H1 (cell line): ENCODE results near the gene CEMIP2. TPM values are rescaled to one million over a fixed set of nuclear protein-coding genes. Genes with fewer than 3 reads are reported as not detected.

Source experiments
- CTCF ChIA-PET: fragments of 300-600 bp; sonication (Branson Sonifier 250); formaldehyde crosslinking; loops from one replicate; lab custom pipeline; 2021; ENCODE audit not compliant: partially characterized antibody; lab: Charles Lee
- POLR2A ChIA-PET: fragments of 300-600 bp; sonication (Branson Sonifier 250); formaldehyde crosslinking; loops from one replicate; lab custom pipeline; 2021; ENCODE audit warnings: inconsistent platforms; ENCODE audit not compliant: partially characterized antibody; lab: Charles Lee
- DNase-seq, 2 experiments: peaks; one replicate each; pipeline versions ENCODE4 v3.0.0 to v3.0.0-alpha.2; 2010 to 2022; ENCODE audit warnings: low spot score in 2 of 2, low read depth in 1 of 2, mixed read lengths in 1 of 2
- FAIRE-seq: peaks from 2 replicates; lab custom pipeline; 2011; peaks lifted over from hg19 to GRCh38; lab: Jason Lieb, UNC
- H2AFZ ChIP-seq: 2 replicates; pipeline ENCODE4 v1.8.1; 2012; ENCODE audit warnings: low read length, inconsistent platforms
- H2AK5ac ChIP-seq: 2 replicates; pipeline ENCODE4 v1.6.1; 2013; ENCODE audit warnings: low read depth, low read length
- H2BK120ac ChIP-seq: replicated peaks from 2 replicates; pipeline ENCODE3; 2013; ENCODE audit warnings: low read depth, low read length, inconsistent platforms
- H2BK12ac ChIP-seq: 2 replicates; pipeline ENCODE4 v1.6.1; 2013; ENCODE audit warnings: low read depth, low read length
- H2BK15ac ChIP-seq: 2 replicates; pipeline ENCODE4 v1.6.1; 2013; ENCODE audit warnings: low read length
- H2BK20ac ChIP-seq: 2 replicates; pipeline ENCODE4 v1.6.1; 2013; ENCODE audit warnings: low read length
- H2BK5ac ChIP-seq: 2 replicates; pipeline ENCODE4 v1.6.1; 2013; ENCODE audit warnings: low read depth, low read length
- H3K14ac ChIP-seq: 2 replicates; pipeline ENCODE4 v1.6.1; 2013; ENCODE audit warnings: inconsistent platforms; ENCODE audit not compliant: insufficient read length
- H3K18ac ChIP-seq: 2 replicates; pipeline ENCODE4 v1.6.1; 2013; ENCODE audit warnings: low read length; ENCODE audit errors: extremely low read depth
- H3K23ac ChIP-seq: 2 replicates; pipeline ENCODE4 v1.6.1; 2013; ENCODE audit warnings: inconsistent platforms; ENCODE audit not compliant: insufficient read length
- H3K23me2 ChIP-seq: 2 replicates; pipeline ENCODE4 v1.6.1; 2013; ENCODE audit warnings: low read depth, low read length
- H3K27ac ChIP-seq: 2 replicates; pipeline ENCODE4 v1.6.1; 2011; ENCODE audit warnings: low read depth, low read length, inconsistent platforms
- H3K27me3 ChIP-seq, 4 experiments: replicated peaks in 1 of 4; 1 replicate in 1 of 4; 2 replicates in 3 of 4; pipeline versions ENCODE4 v1.6.1 to v1.8.1; 2011 to 2013; ENCODE audit warnings: low read length in 3 of 4, mild to moderate bottlenecking in 3 of 4, inconsistent platforms in 2 of 4, mixed read lengths in 2 of 4, moderate library complexity in 1 of 4; ENCODE audit not compliant: control insufficient read depth in 3 of 4, insufficient read depth in 3 of 4; ENCODE audit errors: extremely low read depth in 1 of 4
- H3K36me3 ChIP-seq, 4 experiments: 2 replicates each; pipeline versions ENCODE4 v1.6.1 to v1.8.1; 2011 to 2013; ENCODE audit warnings: mild to moderate bottlenecking in 4 of 4, low read length in 3 of 4, moderate library complexity in 2 of 4, control low read depth in 1 of 4, inconsistent platforms in 1 of 4; ENCODE audit not compliant: insufficient read depth in 4 of 4, control insufficient read depth in 2 of 4
- H3K4ac ChIP-seq: replicated peaks from 2 replicates; pipeline ENCODE3; 2013; ENCODE audit warnings: low read length, low read depth, mixed read lengths, inconsistent platforms; ENCODE audit not compliant: insufficient read length
- H3K4me1 ChIP-seq, 4 experiments: replicated peaks in 1 of 4; 1 replicate in 1 of 4; 2 replicates in 3 of 4; pipeline versions ENCODE4 v1.6.1 to v1.8.1; 2011 to 2013; ENCODE audit warnings: low read length in 3 of 4, inconsistent platforms in 2 of 4, mixed read lengths in 1 of 4; ENCODE audit not compliant: insufficient read depth in 4 of 4, control insufficient read depth in 3 of 4
- H3K4me2 ChIP-seq, 2 experiments: 2 replicates each; pipeline versions ENCODE4 v1.6.1 to v1.8.1; 2011 to 2013; ENCODE audit warnings: low read depth in 2 of 2, low read length in 2 of 2, control low read depth in 1 of 2, inconsistent platforms in 1 of 2, mild to moderate bottlenecking in 1 of 2; ENCODE audit not compliant: insufficient read depth in 1 of 2
- H3K4me3 ChIP-seq, 4 experiments: fragments of 200-600, 300-600 bp in 1 of 4; sonication (generic), shearing (Covaris generic), sonication (Bioruptor Twin) in 1 of 4; 2 replicates each; pipeline versions ENCODE4 v1.5.1 to v1.8.1; 2011 to 2016; ENCODE audit warnings: low read length in 4 of 4, low read depth in 3 of 4, control low read depth in 2 of 4, inconsistent platforms in 2 of 4, mild to moderate bottlenecking in 2 of 4, mixed read lengths in 1 of 4, moderate library complexity in 1 of 4; ENCODE audit not compliant: insufficient read depth in 2 of 4; ENCODE audit errors: extremely low read depth in 1 of 4
- H3K56ac ChIP-seq: replicated peaks from 2 replicates; pipeline ENCODE3; 2013; ENCODE audit warnings: low read depth, mild to moderate bottlenecking, mixed read lengths, low read length, inconsistent platforms; ENCODE audit not compliant: insufficient read length
- H3K79me1 ChIP-seq: 2 replicates; pipeline ENCODE4 v1.6.1; 2013; ENCODE audit warnings: low read depth, low read length, control low read depth
- H3K79me2 ChIP-seq, 2 experiments: 2 replicates each; pipeline versions ENCODE4 v1.6.1 to v1.8.1; 2012 to 2013; ENCODE audit warnings: low read length in 2 of 2, mild to moderate bottlenecking in 2 of 2, inconsistent platforms in 1 of 2; ENCODE audit not compliant: insufficient read depth in 2 of 2, control insufficient read depth in 1 of 2
- H3K9ac ChIP-seq, 4 experiments: replicated peaks in 1 of 4; 1 replicate in 1 of 4; 2 replicates in 3 of 4; pipeline versions ENCODE4 v1.6.1 to v1.8.1; 2011 to 2013; ENCODE audit warnings: low read depth in 3 of 4, low read length in 3 of 4, control low read depth in 2 of 4, mild to moderate bottlenecking in 2 of 4, moderate library complexity in 2 of 4, inconsistent platforms in 1 of 4; ENCODE audit errors: extremely low read depth in 1 of 4
- H3K9me3 ChIP-seq, 2 experiments: 2 replicates each; pipeline versions ENCODE4 v1.6.1 to v1.8.1; 2012 to 2013; ENCODE audit warnings: mild to moderate bottlenecking in 2 of 2, moderate library complexity in 2 of 2, control low read depth in 1 of 2, inconsistent platforms in 1 of 2, low read depth in 1 of 2, low read length in 1 of 2, mixed read lengths in 1 of 2; ENCODE audit not compliant: insufficient read depth in 2 of 2
- H4K20me1 ChIP-seq, 2 experiments: replicated peaks in 1 of 2; 2 replicates each; pipeline versions ENCODE3 to v1.8.1; 2011 to 2013; ENCODE audit warnings: inconsistent platforms in 2 of 2, low read length in 2 of 2, mild to moderate bottlenecking in 1 of 2; ENCODE audit not compliant: insufficient read depth in 2 of 2, control insufficient read depth in 1 of 2
- H4K5ac ChIP-seq: 2 replicates; pipeline ENCODE4 v1.6.1; 2013; ENCODE audit warnings: low read length, low read depth, mixed read lengths, inconsistent platforms; ENCODE audit not compliant: insufficient read length
- H4K8ac ChIP-seq: 2 replicates; pipeline ENCODE4 v1.8.0; 2013; ENCODE audit warnings: mild to moderate bottlenecking, moderate library complexity, low read length, inconsistent platforms; ENCODE audit not compliant: insufficient read depth; ENCODE audit errors: extremely low read depth
- H4K91ac ChIP-seq: replicated peaks from 2 replicates; pipeline ENCODE3; 2013; ENCODE audit warnings: low read length, mixed read lengths, inconsistent platforms; ENCODE audit not compliant: insufficient read length
- BACH1 ChIP-seq: IDR thresholded peaks from 2 replicates; pipeline ENCODE4 v1.6.1; 2012; ENCODE audit warnings: low read length, improper control_type of control experiment
- CREB1 ChIP-seq: IDR thresholded peaks from 2 replicates; pipeline ENCODE4 v1.6.1; 2012; ENCODE audit warnings: inconsistent platforms
- E2F6 ChIP-seq: IDR thresholded peaks from 2 replicates; pipeline ENCODE4 v1.6.1; 2012; ENCODE audit warnings: inconsistent platforms
- EGR1 ChIP-seq: IDR thresholded peaks from 2 replicates; pipeline ENCODE4 v1.6.1; 2011; ENCODE audit warnings: low read depth, low read length, borderline replicate concordance
- GTF2F1 ChIP-seq: IDR thresholded peaks from 2 replicates; pipeline ENCODE4 v1.6.1; 2012; ENCODE audit warnings: low read depth, low read length, improper control_type of control experiment, borderline replicate concordance
- RFX5 ChIP-seq: IDR thresholded peaks from 2 replicates; pipeline ENCODE4 v1.6.1; 2011; ENCODE audit warnings: low read depth, low read length, improper control_type of control experiment, borderline replicate concordance
- RNF2 ChIP-seq: fragments of 200-900, 300-1000 bp; sonication (generic); IDR thresholded peaks from 2 replicates; pipeline ENCODE4 v1.7.1; 2016; ENCODE audit warnings: borderline replicate concordance, low read depth, mild to moderate bottlenecking, antibody characterized with exemption, low read length; ENCODE audit not compliant: poor library complexity, severe bottlenecking; ENCODE audit errors: missing control alignments
- SAP30 ChIP-seq: fragments of 300-600 bp; sonication (generic); IDR thresholded peaks from 2 replicates; pipeline ENCODE4 v1.7.1; 2012; ENCODE audit warnings: low read length, moderate library complexity, mild to moderate bottlenecking, inconsistent platforms; ENCODE audit not compliant: insufficient read depth, insufficient replicate concordance
- SIX5 ChIP-seq: IDR thresholded peaks from 2 replicates; pipeline ENCODE4 v1.6.1; 2011; ENCODE audit warnings: mild to moderate bottlenecking, low read depth, low read length
- SP1 ChIP-seq: IDR thresholded peaks from 2 replicates; pipeline ENCODE4 v1.6.1; 2011; ENCODE audit warnings: low read depth, low read length
- SP4 ChIP-seq: IDR thresholded peaks from 2 replicates; pipeline ENCODE4 v1.6.1; 2012; ENCODE audit warnings: low read length, inconsistent platforms
- WGBS, 2 experiments: shearing (Covaris generic) in 1 of 2; methylation state at CpG; one replicate each; pipeline versions ENCODE4 v1.1.6 to v1.1.7; 2013 to 2015; ENCODE audit warnings: low lambda C conversion rate in 2 of 2, mixed read lengths in 2 of 2, inconsistent platforms in 1 of 2, low coverage in 1 of 2, missing lambda C conversion rate in 1 of 2; ENCODE audit not compliant: insufficient replicate concordance in 2 of 2, insufficient coverage in 1 of 2, insufficient read length in 1 of 2; ENCODE audit errors: extremely low coverage in 1 of 2, missing lambda C conversion rate in 1 of 2; 5-methylcytosine and 5-hydroxymethylcytosine counted together
- polyA plus RNA-seq, 7 experiments: library from polyadenylated mRNA; depleted of rRNA in 3 of 7; stranded (reverse) in 5 of 7; unstranded in 2 of 7; fragments of >200 nt in 5 of 7; fragments of 200-250 nt in 2 of 7; gene quantifications; 1 replicate in 5 of 7; 2 replicates in 1 of 7; 4 replicates in 1 of 7; pipeline versions ENCODE4 v1.2.1 to v1.2.3, GENCODE V29; 2011 to 2013; ENCODE audit warnings: missing spikeins in 2 of 7, mixed read lengths in 2 of 7
- total RNA-seq: library from RNA; stranded (reverse); fragmentation: NEBNext Ultra II Directional; extraction: Animal tissue kit (Norgen Biotek cat#: 25700); gene quantifications from 2 replicates; pipeline ENCODE4 v1.2.1, GENCODE V29; 2021

Gene CEMIP2
- total and polyA plus RNA-seq, 2 of the 8 experiments (the other 6 are each of a cell fraction or from before 2014, with no cell fraction given): 25.2 to 52.1 TPM

- no peak overlapping the region for H4K8ac ChIP-seq
- ChIA-PET CTCF (interaction anchor here (1.2 to 2.2 kb wide), 2 partner anchors 11 to 420 kb away, joined by 3 to 9 read pairs; no protein-coding TSS in a partner anchor), POLR2A (no interaction called here)
- no peaks in the 10 kb centered on the region for H3K79me2 ChIP-seq
- H3K27ac ChIP-seq: no peak overlapping the region
- TF ChIP-seq RNF2 (no peak), BACH1 (no peak), CREB1 (no peak), GTF2F1 (no peak), SP1 (no peak), E2F6 (no peak), SP4 (no peak), EGR1 (no peak), SIX5 (no peak), SAP30 (no peak), RFX5 (no peak)
- H3K27me3 ChIP-seq: no peaks in the 10 kb centered on the region
- H4K20me1 ChIP-seq: no peaks in the 10 kb centered on the region
- no peak overlapping the region for H3K9ac ChIP-seq
- H3K14ac ChIP-seq: no peak overlapping the region
- H3K36me3 ChIP-seq: peaks cover 21 to 65% (median 32%) of the 10 kb centered on the region in 4 experiments
- no peak overlapping the region for H2BK12ac ChIP-seq
- H3K79me1 ChIP-seq: no peaks in the 10 kb centered on the region
- H2BK20ac ChIP-seq: no peak overlapping the region
- H4K91ac ChIP-seq: no peak overlapping the region
- no peak overlapping the region for H2BK15ac ChIP-seq
- H3K4me1 ChIP-seq: no peaks in the 10 kb centered on the region
- H3K23ac ChIP-seq: no peak overlapping the region
- no peak overlapping the region for H3K4me2 ChIP-seq
- no peak overlapping the region for H3K4me3 ChIP-seq
- H2AK5ac ChIP-seq: no peak overlapping the region
- no peak overlapping the region for H3K4ac ChIP-seq
- no peaks in the 10 kb centered on the region for H3K9me3 ChIP-seq
- no peaks in the 10 kb centered on the region for H3K23me2 ChIP-seq
- no peak overlapping the region for H2BK120ac ChIP-seq
- no peak overlapping the region for H3K56ac ChIP-seq
- no peak overlapping the region for H3K18ac ChIP-seq
- no peak overlapping the region for H4K5ac ChIP-seq
- no peak for FAIRE-seq
- H2BK5ac ChIP-seq: no peak overlapping the region
- WGBS, 2 experiments: 92% methylated on average over 1 of the region's 1 CpG; no CpG with 5 or more reads in 1 of the 2 experiments
- H2AFZ ChIP-seq: no peak overlapping the region
- DNase-seq: no peak
Observed at GRCh38 chr9:71706176-71706575, 62.1 kb downstream of the CEMIP2 start.
